HPDE6-E6E7 (cell line): ENCODE data around the gene GNA12.

Experiments used
- DNase-seq: peaks from one replicate; pipeline ENCODE4 v3.0.0; 2011; ENCODE audit warnings: missing footprints; ENCODE audit errors: extremely low spot score

The GNA12 gene

DNA sequence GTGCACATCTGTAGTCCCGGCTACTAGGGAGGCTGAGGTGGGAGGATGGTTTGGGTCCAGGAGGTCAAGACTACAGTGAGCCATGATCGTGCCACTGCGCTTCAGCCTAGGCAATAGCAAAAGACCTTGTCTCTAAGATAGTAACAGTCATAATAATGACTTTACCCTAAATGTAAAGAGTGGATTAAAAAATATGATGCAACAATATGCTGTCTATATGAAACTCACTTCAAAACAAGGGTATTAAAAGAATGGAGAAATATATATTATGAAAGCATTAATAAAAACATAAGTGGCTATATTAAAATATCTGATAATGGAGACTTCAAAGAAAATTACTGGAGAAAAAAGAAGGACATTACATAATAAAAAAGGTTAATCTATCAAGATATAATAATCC is 5.7 kb downstream of the GNA12 start:
- DNase-seq = no peak

DNA sequence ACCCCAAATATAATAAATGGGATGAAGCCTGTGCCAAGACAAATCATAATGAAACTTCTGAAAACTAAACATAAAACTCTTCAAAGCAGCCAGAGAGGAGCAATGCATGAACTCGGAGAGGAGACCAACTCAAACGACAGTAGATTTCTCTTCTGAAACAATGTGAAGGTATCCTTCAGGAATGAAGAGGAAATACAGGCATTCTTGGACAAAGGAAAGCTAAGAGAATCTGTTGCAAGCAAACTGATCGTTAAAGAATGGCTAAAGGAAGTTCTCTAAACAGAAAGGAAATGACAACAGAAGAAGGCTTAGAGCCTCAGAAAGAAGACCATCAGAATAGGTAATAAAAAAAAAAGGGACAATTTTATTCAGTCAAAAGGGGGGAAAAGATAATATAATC is 6.6 kb downstream of the GNA12 start:
- no peak for DNase-seq

DNA sequence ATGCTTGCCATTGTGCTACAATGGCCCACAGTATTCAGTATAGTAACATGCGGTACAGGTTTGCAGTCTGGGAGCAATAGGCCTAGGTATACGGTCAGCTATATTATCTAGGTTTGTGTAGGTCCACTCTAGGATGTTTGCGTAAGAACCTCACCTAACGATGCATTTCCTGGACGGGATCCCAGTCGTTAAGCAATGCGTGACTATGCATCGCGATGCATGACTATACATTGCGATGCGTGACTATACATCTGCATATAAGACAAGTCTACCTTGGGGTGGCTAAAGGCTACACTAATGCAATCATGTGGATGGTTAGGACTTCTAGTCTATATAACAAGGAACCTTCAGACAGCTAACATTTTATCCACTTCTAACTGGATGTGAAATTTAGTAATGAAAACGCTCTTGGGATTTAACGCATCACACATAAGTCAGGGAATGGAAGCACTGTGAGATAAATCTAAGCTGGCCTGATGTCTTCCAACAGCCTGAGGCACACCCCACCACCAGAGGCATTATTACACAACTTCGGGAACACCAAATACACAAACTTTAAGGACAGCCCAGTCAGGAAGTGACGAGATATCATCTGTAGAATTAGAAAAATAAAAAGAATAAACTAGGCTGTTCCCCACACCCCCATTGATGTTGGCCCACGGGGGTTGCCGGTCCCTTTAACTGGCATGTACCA is 9.2 kb downstream of the GNA12 start:
- no peak for DNase-seq

DNA sequence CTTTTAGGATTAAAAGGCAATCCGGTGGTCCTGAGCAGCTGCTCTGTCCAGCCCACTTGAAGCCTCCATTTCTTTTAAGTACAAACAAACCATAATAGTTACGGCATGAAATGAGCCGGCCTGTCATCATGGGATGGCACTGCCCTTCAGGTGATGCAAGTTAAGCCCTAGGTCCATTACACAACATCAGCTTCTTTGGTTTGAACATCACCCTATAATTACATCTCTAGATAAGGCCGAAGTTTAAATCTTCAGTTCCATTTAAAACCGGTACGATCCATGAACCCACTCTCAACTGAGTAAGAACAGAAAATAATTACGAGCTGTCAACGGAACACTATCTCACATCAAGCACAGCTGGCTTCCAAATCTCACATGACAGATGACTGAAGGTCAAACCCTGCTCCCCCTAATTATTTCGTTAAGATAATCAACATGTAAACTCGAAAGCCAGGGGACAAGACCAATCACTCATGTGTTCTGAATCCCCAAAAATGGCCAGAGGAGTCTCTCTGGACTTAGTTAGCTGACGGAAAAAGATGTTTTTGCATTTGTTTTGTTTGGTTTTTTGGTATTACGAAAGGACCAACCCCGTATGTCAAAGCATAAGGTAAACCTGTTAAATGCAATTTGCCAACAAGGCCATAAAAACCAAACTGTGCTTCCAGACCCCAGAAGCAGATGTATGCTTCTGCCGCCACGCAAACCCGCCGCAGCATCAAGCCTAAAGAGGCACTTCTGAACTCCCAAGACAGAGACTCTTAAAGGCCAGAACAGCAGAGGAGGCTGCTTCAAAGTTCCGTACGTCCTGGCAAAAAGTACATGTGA is 10.8 kb downstream of the GNA12 start:
- no peak for DNase-seq

DNA sequence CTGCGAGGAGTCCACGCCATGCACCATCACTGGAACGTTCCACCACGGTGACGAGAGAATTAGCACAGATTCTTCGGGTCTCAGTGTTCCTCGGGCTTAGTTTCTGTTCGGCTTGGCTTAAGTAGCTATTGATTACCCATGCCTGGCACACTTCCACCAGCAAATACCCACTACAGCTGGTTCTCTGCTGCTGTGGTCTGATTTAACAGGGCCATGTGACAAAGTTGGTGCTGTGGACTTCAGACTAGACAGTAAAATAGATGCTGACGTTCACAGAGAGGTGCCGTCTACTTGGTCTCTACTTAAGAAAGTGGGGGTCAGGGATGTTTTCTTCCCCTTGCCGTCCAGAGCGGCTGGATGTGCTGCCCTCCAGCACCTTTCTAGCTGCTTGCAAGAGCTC is 11.6 kb downstream of the GNA12 start:
- DNase-seq = no peak

DNA sequence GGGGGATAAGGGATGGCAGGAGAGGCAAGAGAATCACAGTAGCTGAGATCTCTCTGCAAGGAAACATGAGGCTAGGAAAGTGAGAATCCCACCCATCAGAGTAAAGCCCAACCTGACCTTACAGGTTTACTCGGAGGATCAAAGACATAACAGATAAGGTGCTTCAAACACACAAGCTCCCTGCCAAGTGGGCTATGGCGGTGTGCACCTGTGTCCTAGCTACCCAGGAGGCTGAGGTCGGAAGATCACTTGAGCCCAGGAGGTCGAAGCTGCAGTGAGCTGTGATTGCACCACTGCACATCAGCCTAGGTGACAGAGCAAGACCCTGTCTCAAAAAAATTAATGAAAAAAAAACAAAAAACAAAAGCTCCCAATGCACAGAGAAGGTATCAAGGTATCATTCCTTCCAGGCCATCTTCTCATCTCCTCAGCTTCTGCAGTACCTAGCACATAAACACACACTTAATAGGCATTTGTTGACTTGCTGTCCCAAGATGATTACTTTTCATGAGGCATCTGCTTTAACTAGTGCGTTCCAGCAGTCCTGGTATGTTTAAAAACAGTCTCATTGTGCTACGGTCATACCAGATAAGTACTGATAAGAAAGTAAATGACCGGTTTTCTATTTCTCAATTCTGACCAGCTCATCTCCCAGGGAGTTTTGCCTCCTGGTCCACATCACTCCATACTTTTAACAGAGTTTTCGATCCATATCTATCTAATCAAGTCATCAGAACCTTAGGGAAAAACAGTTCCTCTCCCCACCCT is 13.3 kb downstream of the GNA12 start:
- no peak for DNase-seq

DNA sequence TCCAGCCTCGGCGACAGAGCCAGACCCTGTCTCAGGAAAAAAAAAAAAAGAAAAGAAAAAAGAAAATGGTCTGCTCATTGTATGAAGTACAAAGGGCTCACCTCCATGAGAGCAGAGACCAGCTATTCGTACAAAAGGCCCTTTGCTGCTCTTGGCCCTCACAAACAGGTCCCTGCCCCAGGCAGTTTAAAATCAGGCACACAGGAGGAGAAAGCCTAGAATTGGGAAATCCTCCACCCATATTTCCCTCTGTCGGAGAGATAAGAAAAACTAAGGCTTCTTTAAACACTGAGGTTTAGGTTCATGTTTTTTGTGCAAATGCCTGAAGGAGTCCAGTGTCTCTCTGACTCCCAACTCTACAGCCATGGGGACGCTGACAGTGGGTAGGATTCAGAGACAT is 15.1 kb downstream of the GNA12 start:
- no peak for DNase-seq

DNA sequence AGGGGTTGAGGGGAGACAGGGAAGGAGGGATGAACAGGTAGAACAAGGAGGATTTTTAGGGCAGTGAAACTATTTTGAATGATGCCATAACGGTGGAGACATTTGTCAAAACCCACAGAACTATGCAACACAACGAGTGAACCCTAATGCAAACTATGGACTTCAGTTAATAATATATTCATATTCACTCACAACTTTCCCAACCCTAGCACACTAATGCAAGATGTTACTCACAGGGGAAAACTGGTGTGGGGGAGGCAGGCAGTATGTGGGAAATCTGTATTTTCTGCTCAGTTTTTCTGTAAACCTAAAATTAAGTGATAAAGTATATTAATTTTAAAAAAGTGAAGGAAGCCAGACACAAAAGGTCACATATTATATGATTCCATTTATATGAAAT is 17.3 kb downstream of the GNA12 start:
- DNase-seq = no peak

DNA sequence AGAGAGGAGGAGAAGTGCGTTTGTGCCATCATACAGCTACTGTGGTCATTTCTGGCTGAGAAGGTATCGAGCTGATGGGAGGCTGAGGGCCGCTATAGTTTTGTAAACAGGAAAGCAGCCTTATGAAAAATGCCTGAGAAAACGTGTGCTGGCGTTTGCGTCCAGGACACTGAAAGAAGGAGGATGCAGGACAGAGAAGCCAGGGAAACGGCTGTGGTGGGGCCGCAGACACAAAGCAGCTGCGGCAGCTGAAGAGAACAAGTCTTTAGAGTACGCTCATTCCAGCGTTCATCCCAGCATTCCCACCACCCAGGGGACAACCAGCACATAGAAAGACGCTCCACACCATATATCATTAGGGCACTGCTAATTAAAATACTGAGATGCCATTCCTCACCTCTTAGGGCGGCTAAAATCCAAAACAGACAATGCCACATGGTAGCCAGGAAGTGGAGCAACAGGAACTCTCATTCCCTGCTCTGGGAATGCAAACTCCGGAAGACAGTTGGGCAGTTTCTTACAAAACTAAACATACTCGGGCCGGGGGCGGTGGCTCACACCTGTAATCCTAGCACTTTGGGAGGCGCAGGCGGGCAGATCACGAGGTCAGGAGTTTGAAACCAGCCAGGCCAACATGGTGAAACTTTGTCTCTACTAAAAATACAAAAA is 18.4 kb downstream of the GNA12 start:
- DNase-seq = no peak

DNA sequence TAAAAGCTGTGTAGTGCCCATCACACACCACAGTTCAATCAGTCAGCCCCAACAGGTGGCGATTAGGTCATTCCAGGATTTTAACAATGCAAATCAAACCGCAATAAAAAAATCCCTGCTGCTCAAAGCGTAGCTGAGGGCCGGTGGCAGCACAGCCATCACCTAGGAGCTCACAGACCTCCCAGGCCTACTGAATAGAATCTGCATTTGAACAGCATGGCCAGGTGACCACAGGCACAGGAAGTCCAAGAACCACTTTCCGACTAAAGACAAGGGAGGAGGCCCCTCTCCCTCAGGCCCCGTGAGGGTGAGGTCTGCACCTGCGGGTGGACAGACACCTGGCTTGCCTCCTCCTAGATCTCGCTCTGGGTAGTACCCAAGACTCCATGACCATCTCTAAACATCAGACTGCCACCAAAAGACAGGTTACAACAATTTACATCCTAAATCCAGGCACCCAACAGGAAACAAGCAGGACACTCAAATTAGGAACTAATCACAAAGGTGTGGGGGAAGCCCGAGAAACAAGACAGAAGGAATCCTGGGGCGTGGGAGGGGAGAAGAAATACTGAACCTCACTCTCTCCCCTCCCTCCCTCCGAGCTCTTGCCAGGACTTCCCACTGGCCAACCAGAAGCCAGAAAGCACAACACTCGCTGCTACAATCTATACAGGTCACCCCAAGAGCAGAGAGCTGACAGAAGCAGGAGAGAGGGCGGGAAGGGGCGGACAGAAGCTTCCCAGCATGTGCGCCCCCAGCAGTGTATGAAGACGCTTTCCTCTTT is 19.2 kb downstream of the GNA12 start:
- DNase-seq = no peak

DNA sequence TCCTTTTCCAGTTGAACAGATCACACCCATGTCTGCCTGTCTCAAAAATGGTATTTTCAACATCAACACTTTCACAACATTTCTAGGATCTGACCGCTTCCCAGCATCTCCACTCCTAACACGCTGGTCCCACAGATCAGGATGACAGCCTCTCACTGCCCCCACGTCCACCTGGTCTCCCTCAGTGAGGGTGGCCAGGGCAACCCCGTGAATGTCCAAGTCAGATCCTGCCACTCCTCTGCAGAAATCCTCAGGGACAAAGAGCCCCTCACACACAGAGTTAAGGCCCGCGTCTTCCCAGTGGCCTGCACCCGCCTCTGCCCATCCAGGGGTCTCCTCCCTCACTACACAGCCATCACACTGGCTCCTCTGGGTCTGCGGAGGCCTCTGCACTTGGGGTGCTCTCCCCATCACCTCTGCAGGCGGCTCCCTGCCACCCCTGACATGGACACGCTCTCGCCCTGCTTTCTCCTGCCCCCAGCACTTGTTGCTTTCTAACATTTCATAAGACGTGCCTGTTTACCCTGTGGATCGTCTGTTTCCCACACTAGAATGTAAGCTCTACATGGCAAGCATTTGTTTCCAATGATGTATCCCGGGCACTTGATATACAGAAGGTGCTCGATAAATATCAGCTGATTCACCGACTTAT is 20.0 kb downstream of the GNA12 start:
- DNase-seq = no peak

DNA sequence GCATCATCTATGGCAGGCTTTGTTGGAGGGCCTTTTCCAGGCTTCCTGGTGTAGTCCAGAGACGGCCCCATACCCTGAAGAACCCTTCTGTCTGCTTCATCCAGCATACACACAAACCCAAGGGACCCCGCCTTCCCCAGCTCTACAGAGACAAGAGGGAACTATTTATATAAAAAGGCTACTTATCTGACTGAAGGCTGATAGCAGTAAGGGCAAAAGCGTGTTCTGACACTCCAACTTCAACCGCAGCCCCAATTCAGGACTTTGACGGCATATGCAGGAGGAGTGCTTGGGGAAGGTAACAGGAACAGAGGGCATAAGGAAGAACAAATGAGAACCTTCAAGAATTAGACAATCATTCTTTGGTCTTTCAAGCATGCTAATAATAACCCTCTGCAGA is 21.0 kb downstream of the GNA12 start:
- DNase-seq = no peak

DNA sequence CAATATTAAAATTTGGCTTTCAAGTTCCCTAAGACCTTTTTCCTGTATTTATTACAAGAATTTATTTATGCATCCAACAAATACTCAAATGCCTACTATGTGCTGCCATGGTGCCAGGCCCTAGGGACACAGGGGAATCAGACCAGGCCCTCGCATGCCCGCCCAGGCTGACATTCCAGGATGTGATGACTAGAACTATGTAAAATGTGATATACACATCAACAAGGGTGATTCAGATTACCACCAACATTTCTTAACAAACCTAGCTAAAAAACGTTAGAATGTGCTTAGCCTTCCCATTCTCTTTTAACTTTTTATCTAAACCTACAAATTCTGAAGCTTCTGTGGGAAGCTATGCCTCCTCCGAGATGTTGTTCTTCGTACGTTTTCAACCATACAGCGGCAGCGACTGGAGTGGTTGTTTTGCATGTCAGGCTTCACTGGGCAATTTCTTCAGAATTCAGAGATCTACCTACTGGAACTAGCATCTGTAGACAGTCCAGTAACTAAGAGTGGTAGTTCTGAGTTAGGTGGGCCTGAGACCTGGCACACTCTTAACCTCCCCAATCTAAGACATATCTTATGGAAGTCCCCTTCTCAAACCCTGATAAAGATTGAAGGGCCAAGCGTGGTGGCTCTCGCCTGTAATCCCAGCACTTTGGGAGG is 22.1 kb downstream of the GNA12 start:
- peak; percentile 72 for DNase-seq

DNA sequence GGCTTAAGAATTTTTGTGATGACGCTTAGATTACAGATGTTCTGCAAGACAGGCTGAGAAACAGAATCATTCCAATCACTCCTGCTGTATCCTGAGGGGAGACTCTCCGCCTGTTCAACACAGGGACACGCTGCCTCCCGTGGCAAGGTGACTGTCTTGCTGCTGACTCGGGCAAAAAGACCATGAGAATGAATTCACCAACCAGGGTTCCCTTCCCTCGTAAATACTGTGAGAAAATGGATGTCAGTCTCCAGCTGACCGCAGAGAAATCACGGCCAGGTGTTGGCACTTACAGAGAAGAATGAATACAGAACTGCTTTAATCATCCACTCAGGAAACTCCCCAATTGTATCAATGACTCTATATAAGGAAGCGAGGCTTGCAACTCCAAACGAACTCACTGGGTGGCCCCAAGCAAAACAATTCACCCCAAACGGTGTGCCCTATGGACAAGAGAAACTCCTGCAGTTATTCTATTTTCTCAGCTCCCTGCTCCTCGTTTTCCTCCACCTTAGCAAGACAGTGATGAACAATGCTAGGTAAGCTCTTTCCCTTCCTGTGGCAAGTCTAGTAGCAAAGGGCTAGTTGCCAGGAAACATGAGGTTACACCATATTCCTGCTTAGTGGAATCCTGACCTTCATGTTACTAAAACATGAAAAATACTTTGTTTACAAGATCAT is 22.8 kb downstream of the GNA12 start:
- DNase-seq = peak; percentile 79

DNA sequence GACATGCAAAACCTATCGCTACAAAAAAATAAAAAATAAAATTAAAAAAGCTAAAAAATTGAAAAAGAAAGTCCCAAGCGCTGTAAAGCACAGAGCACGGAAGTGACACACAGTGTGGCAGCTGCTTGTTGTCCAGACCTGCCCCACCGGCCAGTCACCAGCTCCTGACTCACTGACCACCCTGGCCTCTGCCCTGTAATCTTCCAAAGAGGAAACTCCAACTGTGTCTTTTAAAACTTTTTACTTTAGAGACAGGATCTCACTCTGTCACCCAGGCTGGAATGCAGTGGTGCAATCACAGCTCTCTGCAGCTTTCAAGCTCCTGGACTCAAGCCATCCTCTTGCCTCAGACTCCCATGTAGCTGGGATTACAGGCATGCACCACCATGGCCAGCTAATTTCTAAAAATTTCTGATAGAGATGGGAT is 23.6 kb downstream of the GNA12 start:
- peak; percentile 71 for DNase-seq

DNA sequence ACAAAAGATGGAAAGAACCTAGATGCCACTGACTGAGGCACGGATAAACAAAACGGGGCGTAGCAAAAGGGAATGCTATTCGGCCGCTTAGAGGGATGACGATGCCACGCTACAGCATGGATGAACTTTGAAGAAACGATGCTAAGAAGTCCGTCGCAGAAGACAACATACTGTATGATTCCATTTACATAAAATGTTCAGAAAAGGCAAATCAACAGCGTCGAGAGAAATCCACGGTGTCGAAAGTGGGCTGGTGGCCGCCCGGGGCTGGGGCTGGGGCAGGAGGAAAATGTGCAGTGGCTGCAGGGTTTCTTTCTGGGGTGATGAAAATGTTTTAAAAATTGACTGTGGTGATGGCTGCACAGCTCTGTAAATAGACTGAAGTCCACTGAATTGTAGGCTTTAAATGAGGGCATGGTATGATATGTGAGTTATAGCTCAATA is 24.1 kb downstream of the GNA12 start:
- DNase-seq = no peak

DNA sequence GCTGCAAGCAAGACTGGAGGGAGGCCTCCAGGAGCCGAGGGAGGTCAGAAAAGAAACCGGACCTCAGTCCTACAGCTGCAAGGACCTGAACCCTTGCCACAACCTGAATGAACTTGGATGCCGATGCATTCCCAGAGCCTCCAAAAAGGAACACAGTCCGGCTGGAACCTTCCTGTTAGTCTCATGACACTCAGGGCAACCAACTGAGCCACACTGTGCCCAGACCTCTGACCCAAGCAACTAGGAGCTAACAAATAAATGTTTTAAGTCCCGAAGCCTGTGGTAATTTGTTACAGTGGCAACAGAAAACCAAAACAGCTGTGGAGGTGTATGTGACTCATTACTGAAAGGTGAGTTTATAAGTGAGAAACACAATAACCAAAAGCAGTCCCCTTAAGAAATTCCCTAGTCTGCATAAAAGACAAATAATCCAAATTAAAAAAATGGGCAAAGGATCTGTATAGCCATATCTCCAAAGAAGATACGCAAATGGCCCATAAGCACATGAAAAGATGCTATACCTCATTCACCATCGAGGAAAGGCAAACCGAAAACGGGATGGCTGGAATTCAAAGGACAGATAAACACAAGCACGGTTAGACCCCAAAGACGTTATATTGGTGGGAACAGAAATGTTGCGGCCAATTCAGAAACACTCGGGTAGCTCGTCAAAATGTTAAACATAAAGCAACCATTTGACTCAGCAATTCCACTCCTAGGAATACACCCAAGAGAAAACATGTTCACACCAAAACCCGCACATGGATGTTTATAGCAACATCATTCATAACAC is 24.8 kb downstream of the GNA12 start:
- DNase-seq = no peak

DNA sequence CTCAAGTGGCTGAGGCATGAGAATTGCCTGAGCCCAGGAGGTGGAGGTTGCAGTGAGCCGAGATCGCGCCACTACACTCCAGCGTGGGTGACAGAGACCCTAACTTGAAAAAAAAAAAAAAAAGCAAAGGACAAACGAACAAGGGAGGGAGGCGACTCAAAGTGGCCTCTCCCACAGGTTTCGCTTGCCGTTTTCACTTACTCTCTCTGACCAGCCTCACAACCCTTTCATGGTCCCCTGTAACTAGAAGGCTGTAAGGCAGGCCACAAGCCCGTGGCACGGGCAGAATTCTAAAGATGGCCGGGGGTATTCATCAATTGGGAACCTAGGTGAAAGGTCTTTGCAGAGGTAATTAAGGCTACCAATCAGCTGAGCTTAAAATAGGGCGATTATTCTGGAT is 25.5 kb downstream of the GNA12 start:
- no peak for DNase-seq

DNA sequence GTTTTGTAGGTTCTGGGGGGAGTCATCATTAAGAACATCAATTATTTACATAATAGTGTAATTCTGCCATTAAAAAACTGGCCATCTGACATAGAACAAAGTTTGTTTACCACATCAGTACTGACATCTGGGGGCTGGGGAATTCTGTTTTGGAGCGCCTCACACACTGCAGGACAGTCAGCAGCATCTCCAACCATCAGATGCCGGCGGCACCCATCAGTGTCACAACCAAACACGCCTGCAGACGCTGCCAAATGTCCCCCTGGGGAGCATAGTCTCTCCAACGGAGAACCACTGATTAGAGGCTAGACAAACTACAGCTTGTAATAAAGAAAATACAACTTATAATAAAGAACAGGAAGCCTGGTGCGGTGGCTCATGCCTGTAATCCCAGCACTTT is 26.0 kb downstream of the GNA12 start:
- no peak for DNase-seq
